Fibroblast of skin of back (primary cell): Measurements from ENCODE around the gene CAPN8.
"Not testable (repeated sequence)": the region's sequence is repeated elsewhere in the genome, so short reads cannot be mapped to it uniquely, and the experiment has no call there.

Experiments
- DNase-seq: peaks from one replicate; pipeline ENCODE4 v3.0.0-alpha.2; 2013

The CAPN8 gene

DNA sequence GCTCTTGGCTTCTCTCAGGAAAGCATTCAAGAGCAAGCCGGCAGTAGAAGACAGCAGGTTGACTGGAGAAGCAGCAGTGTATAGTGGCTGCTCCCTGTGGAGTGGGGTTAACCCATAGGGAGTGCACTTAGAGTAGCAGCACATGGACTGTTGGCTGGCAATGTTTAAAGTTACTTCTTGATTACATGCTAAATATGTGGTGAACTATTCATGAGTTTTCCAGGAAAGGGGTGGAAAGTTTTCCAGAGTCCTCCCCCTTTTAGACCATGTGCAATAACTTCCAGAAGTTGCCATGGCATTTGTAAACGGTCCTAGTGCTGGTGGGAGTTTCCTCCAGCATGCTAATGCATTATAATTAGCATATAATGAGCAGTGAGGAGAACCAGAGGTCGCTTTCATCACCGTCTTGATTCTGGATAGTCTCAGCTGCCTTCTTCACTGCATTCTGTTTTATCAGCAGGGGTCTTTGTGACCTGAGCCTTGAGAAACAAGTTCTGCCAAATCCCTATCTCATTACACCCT, 140.5 kb downstream of the CAPN8 start:
- DNase-seq, result no peak

GRCh38 chr1:223521150-223521549, 144.4 kb downstream of the CAPN8 start:
- no peak for DNase-seq

- DNase-seq, result no peak
Measured at GRCh38 chr1:223520200-223520599, 145.3 kb downstream of the CAPN8 start.

- no peak for DNase-seq
Measured at GRCh38 chr1:223519116-223519515, 146.4 kb downstream of the CAPN8 start.

DNA sequence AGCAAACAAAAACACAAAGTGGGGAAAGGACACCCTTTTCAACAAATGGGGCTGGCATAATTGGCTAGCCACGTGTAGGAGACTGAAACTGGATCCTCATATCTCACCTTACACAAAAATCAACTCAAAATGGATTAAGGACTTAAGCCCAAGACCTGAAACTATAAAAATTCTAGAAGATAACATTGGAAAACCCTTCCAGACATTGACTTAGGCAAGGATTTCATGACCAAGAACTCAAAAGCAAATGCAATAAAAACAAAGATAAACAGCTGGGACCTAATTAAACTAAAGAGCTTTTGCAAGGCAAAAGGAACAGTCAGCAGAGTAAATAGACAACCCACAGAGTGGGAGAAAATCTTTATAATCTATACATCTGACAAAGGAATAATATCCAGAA, 146.9 kb downstream of the CAPN8 start:
- not testable (repeated sequence) for DNase-seq

- DNase-seq, result no peak
Measured at GRCh38 chr1:223515926-223516325, 149.6 kb downstream of the CAPN8 start.

DNA sequence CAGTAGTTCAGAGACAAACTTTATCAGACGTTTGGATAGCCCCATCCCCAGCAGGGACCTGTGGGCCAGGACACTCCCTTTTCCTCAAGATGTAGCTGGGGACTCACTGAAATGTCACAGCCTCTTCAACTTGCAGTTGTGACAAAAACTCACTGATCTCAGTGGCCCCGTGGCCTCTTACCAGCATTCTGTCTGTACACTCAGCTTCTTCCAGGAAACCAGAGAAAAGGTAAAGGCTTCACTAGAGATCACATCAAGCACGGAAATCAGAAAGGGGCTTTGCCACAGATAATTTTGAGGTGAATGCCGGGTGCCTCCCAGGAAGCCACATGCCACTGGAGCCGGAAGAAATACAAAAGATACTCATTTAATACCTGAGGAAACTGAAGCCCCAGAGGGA, 150.1 kb downstream of the CAPN8 start:
- no peak for DNase-seq

- no peak for DNase-seq
Measured at GRCh38 chr1:223514644-223515043, 150.9 kb downstream of the CAPN8 start.

- DNase-seq, result no peak
Measured at GRCh38 chr1:223513309-223513708, 152.2 kb downstream of the CAPN8 start.

DNA sequence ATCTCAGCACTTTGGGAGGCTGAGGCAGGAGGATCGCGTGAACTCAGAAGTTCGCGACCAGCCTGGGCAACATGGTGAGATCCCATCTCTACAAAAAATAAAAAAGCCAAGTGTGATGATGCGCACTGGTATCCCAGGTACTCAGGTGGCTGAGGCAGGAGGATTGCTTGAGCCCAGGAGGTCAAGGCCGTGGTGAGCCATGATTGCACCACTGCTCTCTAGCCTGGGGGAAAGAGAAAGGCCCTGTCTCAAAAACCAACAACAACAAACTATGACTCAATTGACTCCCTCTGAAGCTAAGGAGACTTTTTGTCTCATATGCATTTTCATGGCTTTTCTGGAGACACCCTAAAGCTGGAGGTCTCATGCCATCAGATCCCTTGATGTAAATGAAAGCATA, 153.4 kb downstream of the CAPN8 start:
- DNase-seq, result no peak

DNA sequence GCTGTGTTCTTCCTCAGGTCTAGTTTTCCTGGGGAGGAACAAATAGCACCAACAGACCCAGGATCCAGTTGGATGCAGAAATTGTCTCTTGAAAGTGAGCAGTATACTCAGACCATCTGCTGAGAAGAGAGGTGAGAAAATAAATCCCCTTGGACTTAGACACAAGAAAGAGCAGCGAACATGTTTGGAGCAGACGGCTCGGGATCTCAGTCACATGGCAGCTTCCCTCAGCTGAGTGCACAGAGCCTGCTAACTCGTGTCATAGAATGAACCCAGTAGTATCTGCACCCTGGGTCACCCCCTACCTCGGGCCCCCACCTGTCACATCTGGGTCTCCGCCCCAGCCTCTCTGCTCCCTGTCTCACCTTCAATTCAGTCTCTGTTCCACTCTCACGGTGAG, 156.7 kb downstream of the CAPN8 start:
- DNase-seq, result no peak

DNA sequence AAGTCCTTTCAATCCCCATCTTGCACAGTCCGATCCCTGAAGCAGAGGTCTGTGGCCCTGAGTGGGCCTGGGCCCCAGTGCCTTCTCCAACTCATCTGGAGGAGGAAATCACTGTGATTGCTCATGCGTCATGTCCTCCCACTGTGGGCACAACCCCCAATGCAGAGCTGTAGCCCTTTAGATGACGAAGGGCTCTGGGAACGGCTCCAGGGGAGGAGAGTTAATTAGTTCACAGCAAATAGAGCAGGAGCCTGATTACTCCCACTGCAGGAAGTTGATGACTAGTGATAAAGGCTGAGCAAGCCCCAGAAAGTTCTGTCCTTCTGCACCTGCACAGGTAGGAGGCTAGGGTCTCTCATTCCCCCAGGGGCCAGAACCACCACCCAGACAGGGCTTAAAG, 160.8 kb downstream of the CAPN8 start:
- DNase-seq, result peak; percentile 63

DNA sequence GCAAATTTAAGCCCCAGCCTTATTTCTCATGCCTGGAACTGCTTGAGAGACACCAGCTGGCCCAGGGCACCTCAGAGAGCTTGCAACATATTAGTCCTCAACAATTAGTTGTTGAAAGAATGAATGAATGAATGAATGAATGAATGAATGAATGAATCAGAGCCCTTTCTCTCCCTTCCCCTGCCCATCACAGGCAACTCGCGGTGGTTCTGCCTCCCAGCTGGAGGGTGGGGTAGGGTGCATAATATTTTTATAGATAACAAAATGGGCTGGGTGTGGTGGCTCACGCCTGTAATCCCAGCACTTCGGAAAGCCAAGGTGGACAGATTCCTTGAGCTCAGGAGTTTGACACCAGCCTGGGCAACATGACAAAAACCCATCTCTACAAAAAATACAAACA, 162.2 kb downstream of the CAPN8 start:
- no peak for DNase-seq

DNA sequence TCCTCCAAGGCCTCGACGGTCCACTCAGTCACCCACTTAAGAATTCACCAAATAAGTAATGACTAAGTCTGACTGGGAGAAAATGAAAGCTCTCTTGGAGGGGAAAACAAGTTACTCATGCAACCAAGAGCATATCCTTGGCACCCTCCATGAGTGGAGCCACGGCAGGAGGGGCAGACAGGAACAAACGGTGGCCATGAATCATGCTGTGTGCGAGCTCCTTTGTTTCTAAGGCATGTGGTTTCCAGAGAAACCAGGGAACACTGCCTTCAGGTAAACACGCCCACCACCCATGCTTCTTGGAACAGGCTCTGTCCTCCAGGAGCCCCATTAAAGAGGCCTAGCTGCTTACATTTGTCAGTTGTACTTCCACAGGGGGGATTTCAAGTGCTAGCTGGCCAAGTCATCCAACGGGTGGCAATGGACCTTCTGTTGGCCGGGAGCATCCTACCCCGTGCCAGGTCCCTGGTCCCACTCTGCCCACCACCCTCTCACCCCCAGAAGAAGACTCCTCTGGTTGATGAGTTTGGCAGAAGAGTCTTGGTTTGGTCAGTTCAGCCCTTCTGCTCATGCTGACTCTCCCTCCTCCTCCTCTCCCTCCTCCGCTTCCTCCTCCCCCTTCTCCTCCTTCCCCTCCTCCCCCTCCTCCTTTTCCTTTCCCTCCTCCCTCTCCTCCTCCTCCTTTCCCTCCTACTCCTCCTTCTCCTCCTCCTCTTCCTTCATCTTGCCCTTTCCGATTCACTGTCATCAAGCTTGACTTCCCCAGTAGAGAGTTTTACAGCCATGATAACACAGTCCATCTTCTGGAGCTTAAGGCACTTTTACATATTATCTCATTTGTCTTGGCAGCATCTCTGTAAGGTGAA, 164.7 kb downstream of the CAPN8 start:
- DNase-seq, result peak; percentile 78

- no peak for DNase-seq
Measured at GRCh38 chr1:223496883-223497282, 168.6 kb downstream of the CAPN8 start.

- DNase-seq, result no peak
Measured at GRCh38 chr1:223494926-223495645, 170.4 kb downstream of the CAPN8 start.

DNA sequence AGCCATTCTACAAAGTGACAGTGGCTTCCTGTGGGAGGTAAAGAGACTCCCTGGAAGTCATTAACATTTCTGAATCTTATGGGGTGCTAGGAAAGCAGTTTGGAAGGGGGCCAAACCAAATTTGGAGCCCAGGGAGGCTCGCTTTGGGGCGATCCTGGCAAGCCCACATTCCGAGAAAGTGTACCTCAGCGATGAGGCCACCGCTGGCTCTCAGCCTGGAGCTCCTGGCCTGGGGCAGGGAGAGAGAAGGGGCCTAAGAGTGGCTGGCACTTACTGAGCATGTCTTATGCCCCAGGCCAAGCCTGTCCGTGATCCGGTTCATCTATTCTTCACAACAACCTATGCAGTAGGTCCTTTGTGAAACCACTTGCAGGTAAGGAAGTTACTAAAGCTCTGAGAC, 173.5 kb downstream of the CAPN8 start:
- DNase-seq, result peak; percentile 6
